Gastroesophageal sphincter (tissue), 4 donors: ENCODE data around the gene FHIT. TPM values are rescaled to one million over a fixed set of nuclear protein-coding genes. Genes with fewer than 3 reads are reported as not detected.

Experiments used
- ATAC-seq: fragments of 150-250 bp; one replicate; pipeline ENCODE4 v1.9.1; 2016; ENCODE audit warnings: mild to moderate bottlenecking, moderate library complexity
- H3K27ac ChIP-seq, 4 donors: fragments of 200-600 bp; sonication (generic) in 3 of 4; 1 replicate in 3 of 4; 2 replicates in 1 of 4; pipeline ENCODE4 v1.5.1; 2016 to 2019
- H3K27me3 ChIP-seq: fragments of 200-600 bp; sonication (generic); one replicate; pipeline ENCODE4 v1.5.1; 2019
- H3K36me3 ChIP-seq, 2 donors: fragments of 200-600 bp; sonication (generic); one replicate each; pipeline ENCODE4 v1.5.1; 2019; ENCODE audit warnings: control low read depth in 1 of 2
- H3K4me1 ChIP-seq, 3 donors: fragments of 200-600 bp; sonication (generic); 1 replicate in 2 of 3; 2 replicates in 1 of 3; pipeline ENCODE4 v1.5.1; 2016 to 2019; ENCODE audit warnings: control low read depth in 2 of 3
- H3K4me3 ChIP-seq, 2 donors: fragments of 200-600 bp; sonication (generic); one replicate each; pipeline ENCODE4 v1.5.1; 2019; ENCODE audit warnings: mild to moderate bottlenecking in 1 of 2, moderate library complexity in 1 of 2
- H3K9me3 ChIP-seq, 3 donors: fragments of 200-600 bp; sonication (generic); one replicate each; pipeline ENCODE4 v1.5.1; 2017 to 2019; ENCODE audit warnings: control low read depth in 2 of 3
- CTCF ChIP-seq, 4 experiments: fragments of 200-600 bp in 2 of 4; fragments of 450-650 bp in 2 of 4; sonication (generic) in 1 of 4; IDR thresholded peaks; one replicate each; pipeline ENCODE4 v1.5.1; 2017 to 2019; ENCODE audit warnings: antibody characterized with exemption in 4 of 4, mild to moderate bottlenecking in 2 of 4, moderate library complexity in 2 of 4
- EP300 ChIP-seq: sonication (generic); formaldehyde crosslinking; IDR thresholded peaks from one replicate; pipeline ENCODE4 v1.6.1; 2017; ENCODE audit warnings: antibody characterized with exemption, mild to moderate bottlenecking
- POLR2A ChIP-seq, 2 donors: fragments of 450-650 bp; IDR thresholded peaks; one replicate each; pipeline ENCODE4 v1.6.1; 2017; ENCODE audit warnings: antibody characterized with exemption in 2 of 2, mild to moderate bottlenecking in 2 of 2, moderate library complexity in 1 of 2
- POLR2AphosphoS5 ChIP-seq: sonication (generic); formaldehyde crosslinking; IDR thresholded peaks from one replicate; pipeline ENCODE4 v1.6.1; 2017; ENCODE audit warnings: antibody characterized with exemption
- WGBS, 2 donors: methylation state at CpG; one replicate each; pipeline ENCODE4 v1.1.5; 2018; ENCODE audit warnings: low coverage in 1 of 2; 5-methylcytosine and 5-hydroxymethylcytosine counted together
- total RNA-seq, 4 donors: library from RNA; depleted of rRNA; stranded (reverse); fragments of >200 nt; gene quantifications; one replicate each; pipeline ENCODE4 v1.1.0, GENCODE V29; 2016

The FHIT gene
- total RNA-seq, 4 donors from 2014 or later, result 1.4 to 7.3 (median 3.9) TPM

GRCh38 chr3:60399861-60400845 lies 851.1 kb downstream of the FHIT start:
- no peak for ATAC-seq
- TF ChIP-seq POLR2AphosphoS5, result no peak
- no peak for TF ChIP-seq POLR2A (IDR thresholded peaks at IDR 0.05)
- TF ChIP-seq EP300, result no peak
- no peak for TF ChIP-seq CTCF (IDR thresholded peaks at IDR 0.05)
- Histone ChIP-seq H3K27me3 (no peaks in the 10 kb centered on the region), H3K27ac (no peak overlapping the region), H3K4me1 (no peaks in the 10 kb centered on the region), H3K4me3 (no peak overlapping the region), H3K9me3 (no peaks in the 10 kb centered on the region), H3K36me3 (no peaks in the 10 kb centered on the region)
- WGBS, 2 donors, result 71 to 83% methylated on average over 6 of the region's 7 CpGs

GRCh38 chr3:60399292-60399691 lies 852.0 kb downstream of the FHIT start:
- ATAC-seq, result no peak
- no peak overlapping the region for H3K4me3 ChIP-seq
- H3K4me1 ChIP-seq, result no peaks in the 10 kb centered on the region
- H3K36me3 ChIP-seq, result no peaks in the 10 kb centered on the region
- TF ChIP-seq POLR2A (IDR thresholded peaks at IDR 0.05) (no peak), CTCF (IDR thresholded peaks at IDR 0.05) (no peak)
- no peaks in the 10 kb centered on the region for H3K27me3 ChIP-seq
- H3K9me3 ChIP-seq, result no peaks in the 10 kb centered on the region
- H3K27ac ChIP-seq, result no peak overlapping the region
- 84 to 100% methylated on average over 1 to 3 of the region's 3 CpGs for WGBS, 2 donors

- no peak overlapping the region for H3K4me3 ChIP-seq
- ATAC-seq, result no peak
- no peak overlapping the region for H3K27ac ChIP-seq
- no peaks in the 10 kb centered on the region for H3K9me3 ChIP-seq
- no peak for TF ChIP-seq CTCF (IDR thresholded peaks at IDR 0.05)
- TF ChIP-seq POLR2A (IDR thresholded peaks at IDR 0.05), result no peak
- TF ChIP-seq POLR2AphosphoS5, result no peak
- no peak for TF ChIP-seq EP300
- no peaks in the 10 kb centered on the region for H3K4me1 ChIP-seq
- WGBS, 2 donors, result 91 to 92% methylated on average over 2 to 4 of the region's 4 CpGs
- H3K36me3 ChIP-seq, result no peaks in the 10 kb centered on the region
- no peaks in the 10 kb centered on the region for H3K27me3 ChIP-seq
Observed at GRCh38 chr3:60395173-60395762, 856.0 kb downstream of the FHIT start.

GRCh38 chr3:60393946-60394345 lies 857.3 kb downstream of the FHIT start:
- Histone ChIP-seq H3K27me3 (no peaks in the 10 kb centered on the region), H3K9me3 (no peaks in the 10 kb centered on the region), H3K4me3 (no peak overlapping the region), H3K36me3 (no peaks in the 10 kb centered on the region), H3K4me1 (no peaks in the 10 kb centered on the region), H3K27ac (no peak overlapping the region)
- no peak for ATAC-seq
- 86 to 88% methylated on average over 1 of the region's 1 CpG for whole genome bisulfite sequencing, 2 donors
- TF ChIP-seq CTCF (IDR thresholded peaks at IDR 0.05) (no peak), EP300 (no peak), POLR2AphosphoS5 (no peak), POLR2A (IDR thresholded peaks at IDR 0.05) (no peak)
